HG03139 (cell line): ENCODE measurements around the gene QPRT.
"Not testable (repeated sequence)": the region's sequence is repeated elsewhere in the genome, so short reads cannot be mapped to it uniquely, and the experiment has no call there.

Source experiments
- ATAC-seq: cut with Tn5 transposase; IDR thresholded peaks from one replicate; pipeline ENCODE4 v1.9.1; 2021; ENCODE audit not compliant: unreplicated experiment

Gene QPRT

GRCh38 chr16:29689490-29690351 is 10.7 kb downstream of the QPRT start:
- not testable (repeated sequence) for ATAC-seq

GRCh38 chr16:29692606-29693005 is 13.6 kb downstream of the QPRT start:
- ATAC-seq, result not testable (repeated sequence)

- ATAC-seq, result no peak
Measured at GRCh38 chr16:29694384-29695195, 15.6 kb downstream of the QPRT start.

DNA sequence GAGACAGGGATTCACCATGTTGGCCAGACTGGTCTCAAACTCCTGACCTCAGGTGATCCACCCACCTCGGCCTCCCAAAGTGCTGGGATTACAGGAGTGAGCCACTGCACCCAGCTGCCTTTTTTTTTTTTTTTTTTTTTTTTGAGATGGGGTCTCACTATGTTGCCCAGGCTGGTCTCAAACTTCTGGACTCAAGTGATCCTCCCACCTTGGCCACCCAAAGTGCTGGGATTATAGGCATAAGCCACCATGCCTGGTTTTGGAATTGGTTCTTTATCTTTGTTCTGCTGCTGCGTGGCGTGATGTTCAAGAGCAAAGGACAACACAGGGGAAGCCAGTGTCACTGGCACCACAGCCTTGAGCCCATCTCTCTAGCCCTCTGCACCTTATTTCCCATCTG is 16.7 kb downstream of the QPRT start:
- not testable (repeated sequence) for ATAC-seq

DNA sequence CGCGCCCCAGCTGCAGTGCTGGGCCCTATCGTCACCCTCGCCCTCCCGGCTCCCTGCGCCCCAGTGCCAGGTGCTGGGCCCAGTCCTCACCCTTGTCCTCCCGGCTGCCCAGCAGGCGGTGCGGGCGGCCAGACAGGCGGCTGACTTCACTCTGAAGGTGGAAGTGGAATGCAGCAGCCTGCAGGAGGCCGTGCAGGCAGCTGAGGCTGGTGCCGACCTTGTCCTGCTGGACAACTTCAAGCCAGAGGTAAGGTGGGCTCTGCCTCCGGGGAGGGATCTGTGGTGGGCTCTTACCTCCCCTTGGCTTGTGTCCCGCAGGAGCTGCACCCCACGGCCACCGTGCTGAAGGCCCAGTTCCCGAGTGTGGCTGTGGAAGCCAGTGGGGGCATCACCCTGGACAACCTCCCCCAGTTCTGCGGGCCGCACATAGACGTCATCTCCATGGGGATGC is 17.9 kb downstream of the QPRT start:
- no peak for ATAC-seq

DNA sequence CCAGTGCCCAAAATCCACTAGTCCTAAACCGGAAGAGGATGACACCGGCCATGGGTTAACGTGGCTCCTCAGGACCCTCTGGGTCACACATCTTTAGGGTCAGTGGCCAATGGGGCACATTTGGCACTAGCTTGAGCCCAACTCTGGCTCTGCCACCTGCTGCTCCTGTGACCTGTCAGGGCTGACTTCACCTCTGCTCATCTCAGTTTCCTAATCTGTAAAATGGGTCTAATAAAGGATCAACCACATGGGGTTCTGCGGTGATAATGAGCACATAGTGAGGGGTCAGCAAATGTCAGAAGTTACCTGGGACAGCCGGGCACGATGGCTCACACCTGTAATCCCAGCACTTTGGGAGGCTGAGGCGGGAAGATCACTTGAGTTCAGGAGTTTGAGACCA is 18.4 kb downstream of the QPRT start:
- no peak for ATAC-seq

GRCh38 chr16:29698042-29698441 is 19.1 kb downstream of the QPRT start:
- ATAC-seq, result no peak

- ATAC-seq, result no peak
Measured at GRCh38 chr16:29698484-29699323, 19.7 kb downstream of the QPRT start.

DNA sequence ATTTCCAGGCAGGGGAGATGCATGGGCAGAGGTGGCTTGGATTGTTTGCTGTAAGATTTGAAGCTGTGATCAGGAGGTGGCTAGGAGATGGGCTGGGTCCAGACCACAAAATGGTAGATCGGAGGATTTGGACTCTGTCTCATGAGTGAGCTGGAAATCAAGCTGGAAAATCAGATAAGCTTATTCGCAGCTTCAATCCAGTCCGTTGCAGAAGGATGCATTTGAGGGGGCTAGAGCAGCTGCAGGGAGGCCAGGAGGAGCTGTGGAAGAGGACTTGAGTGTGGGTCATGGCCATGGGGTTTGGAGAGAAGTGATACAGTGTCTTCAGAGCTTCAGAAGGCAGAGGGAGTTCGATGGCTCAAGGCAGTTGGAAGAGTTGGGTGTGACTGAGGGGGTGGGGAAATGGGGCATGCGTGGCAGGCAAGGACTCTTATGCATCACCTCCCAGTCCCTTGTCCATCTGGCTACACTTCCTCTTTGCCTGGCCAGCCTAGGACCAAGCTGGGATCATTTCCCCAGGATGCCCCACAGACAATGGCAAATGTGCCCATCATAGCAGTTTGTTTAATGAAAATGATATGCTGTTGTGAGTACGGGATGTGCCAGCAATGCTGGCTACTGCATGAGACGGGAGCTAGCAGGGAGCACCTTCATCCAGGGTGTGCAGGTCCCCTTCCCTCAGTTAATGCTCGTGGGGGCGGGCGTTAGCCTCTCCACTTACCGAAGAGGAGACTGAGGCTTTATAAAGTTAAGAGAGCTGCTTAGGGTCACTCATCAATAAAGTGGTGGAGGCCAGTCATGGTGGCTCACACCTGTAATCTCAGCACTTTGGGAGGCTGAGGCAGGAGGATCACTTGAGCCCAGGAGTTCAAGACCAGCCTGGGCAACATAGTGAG is 20.6 kb downstream of the QPRT start:
- ATAC-seq, result no peak

GRCh38 chr16:29700253-29700987 is 21.4 kb downstream of the QPRT start:
- ATAC-seq, result no peak

GRCh38 chr16:29701214-29701555 is 22.2 kb downstream of the QPRT start:
- no peak for ATAC-seq

DNA sequence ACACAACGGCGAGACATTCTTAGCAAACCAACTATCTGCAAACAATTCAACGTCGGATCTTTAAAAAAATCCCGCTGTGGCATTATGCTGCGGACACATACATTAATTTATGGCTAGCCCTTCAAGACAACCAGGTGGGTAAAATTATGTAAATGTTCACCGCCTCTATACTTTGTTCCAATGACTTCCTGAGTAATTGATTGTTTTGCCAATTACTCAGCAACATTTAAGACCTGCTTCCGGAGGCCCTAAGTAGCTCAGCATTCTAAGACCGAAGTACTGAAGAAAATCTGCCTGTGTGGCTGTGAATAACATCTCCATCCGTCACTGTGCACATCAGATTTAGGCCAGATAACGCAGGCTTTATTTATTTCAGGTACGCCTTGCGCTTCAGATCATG is 23.3 kb downstream of the QPRT start:
- no peak for ATAC-seq

- no peak for ATAC-seq
Measured at GRCh38 chr16:29705030-29705429, 26.1 kb downstream of the QPRT start.

- not testable (repeated sequence) for ATAC-seq
Measured at GRCh38 chr16:29707160-29707559, 28.2 kb downstream of the QPRT start.

DNA sequence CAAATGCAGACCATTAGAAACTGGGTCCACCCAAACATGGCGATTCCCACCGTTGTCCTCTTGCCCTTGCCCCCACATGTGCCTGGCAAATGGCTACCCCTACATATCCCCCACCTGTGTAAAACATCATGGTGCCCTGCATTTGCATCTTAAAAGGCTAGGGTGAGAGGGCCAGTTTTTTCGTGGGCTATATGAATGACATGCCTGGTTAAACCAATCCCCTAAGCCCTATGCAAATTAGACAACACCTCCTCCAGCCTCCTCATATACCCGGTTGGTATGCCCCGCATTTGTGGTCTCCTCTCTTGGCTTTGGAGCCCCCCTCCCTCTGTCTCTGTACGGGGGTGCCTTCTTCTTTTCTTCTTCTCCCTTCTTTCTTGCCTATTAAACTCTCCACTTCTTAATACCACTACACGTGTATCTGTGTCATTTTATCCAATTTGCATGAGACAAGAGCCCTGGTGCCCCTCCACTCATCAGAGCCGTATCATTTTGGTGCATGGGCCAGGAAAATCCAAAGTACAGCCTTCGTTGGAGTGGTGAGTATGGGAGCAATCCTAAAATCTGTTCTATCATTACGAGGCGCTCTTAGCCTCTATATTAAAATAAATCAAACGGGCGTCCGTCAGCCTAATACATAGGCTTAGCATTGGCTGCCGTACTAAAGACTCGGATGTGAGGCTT is 30.1 kb downstream of the QPRT start:
- ATAC-seq, result no peak

- not testable (repeated sequence) for ATAC-seq
Measured at GRCh38 chr16:29709657-29710056, 30.7 kb downstream of the QPRT start.

- ATAC-seq, result no peak
Measured at GRCh38 chr16:29710227-29711219, 31.5 kb downstream of the QPRT start.

- no peak for ATAC-seq
Measured at GRCh38 chr16:29712809-29713208, 33.8 kb downstream of the QPRT start.
